ENCODE data around the gene ZCCHC17.
"Not testable (repeated sequence)": the region's sequence is repeated elsewhere in the genome, so short reads cannot be mapped to it uniquely, and the experiment has no call there.

ZCCHC17 gene, protein sequence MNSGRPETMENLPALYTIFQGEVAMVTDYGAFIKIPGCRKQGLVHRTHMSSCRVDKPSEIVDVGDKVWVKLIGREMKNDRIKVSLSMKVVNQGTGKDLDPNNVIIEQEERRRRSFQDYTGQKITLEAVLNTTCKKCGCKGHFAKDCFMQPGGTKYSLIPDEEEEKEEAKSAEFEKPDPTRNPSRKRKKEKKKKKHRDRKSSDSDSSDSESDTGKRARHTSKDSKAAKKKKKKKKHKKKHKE

GRCh38 chr1:31296486-31297276, at the start of gene ZCCHC17, which contains the start of gene SNRNP40:
TSS of gene ZCCHC17 (plus strand) at chr1:31297032. CDS start at chr1:31310099, 13,067 bp downstream.
TSS of gene SNRNP40 (minus strand) at chr1:31296788. CDS start at chr1:31296751, 37 bp downstream.
- peak; percentile 79 to 86 for DNase-seq (ENCODE audit: low read depth in 2 of 2)

DNA sequence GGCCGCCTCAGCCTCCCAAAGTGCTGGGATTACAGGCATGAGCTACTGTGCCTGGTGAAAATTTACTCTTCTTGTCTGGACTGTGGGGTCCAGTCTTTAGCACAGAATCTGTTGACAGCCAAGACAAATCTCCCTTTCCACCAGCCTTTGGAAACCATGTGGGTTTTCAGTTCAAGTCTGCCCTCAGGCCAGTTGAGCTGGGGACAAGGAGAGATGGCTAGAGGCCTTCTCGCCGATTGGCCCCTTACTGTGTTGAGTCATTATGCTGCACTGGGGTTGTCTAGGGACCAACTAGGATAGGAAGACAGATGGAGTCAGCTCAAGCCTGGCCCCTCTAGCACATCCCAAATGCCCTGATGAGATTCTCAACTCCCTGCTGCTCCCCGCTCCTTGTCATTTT, 48.6 kb upstream of the ZCCHC17 start:
- DNase-seq (ENCODE audit: low read depth in 2 of 2), result no peak

DNA sequence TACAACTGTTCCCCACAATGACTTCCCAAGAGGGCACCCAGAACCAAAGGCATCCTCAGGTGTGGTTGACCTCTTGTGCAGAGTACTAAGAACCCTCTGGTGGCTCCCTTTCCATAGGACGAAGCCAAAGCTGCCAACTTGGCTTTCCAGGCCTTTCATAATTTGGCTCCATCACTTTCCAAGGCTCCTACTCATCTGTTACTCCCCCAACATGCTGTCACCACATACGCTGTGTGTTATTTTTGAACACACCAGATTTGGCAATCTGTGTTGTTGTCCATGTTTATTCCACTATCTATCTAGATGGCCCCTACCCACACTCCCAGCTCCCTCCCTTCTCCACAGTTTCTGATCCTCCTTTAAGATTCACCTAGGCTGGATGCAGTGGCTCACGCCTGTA, 47.0 kb upstream of the ZCCHC17 start:
- no peak for DNase-seq (ENCODE audit: low read depth in 2 of 2)

GRCh38 chr1:31257213-31257612, 39.6 kb upstream of the ZCCHC17 start:
- DNase-seq (ENCODE audit: low read depth in 2 of 2), result no peak

DNA sequence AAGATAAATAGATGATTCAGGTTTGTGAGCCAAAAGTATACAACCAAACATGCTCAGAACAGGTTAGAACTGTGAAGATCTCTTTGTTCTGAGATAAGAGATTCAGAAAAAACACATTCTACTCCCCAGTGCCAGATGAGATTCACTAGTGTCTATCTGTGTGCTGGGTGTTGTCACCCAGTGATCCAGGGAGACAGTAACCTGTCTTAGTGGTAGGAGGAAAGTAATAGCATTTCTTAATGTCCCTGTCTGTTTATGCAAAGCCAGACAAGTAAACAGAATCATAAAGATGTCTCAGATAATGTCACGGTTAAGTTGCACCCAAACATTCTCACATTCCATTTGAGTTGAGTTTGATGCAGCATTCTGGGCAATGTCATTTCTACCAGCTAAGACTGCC, 38.3 kb upstream of the ZCCHC17 start:
- no peak for DNase-seq (ENCODE audit: low read depth in 2 of 2)

GRCh38 chr1:31259746-31260145, 37.1 kb upstream of the ZCCHC17 start:
- DNase-seq (ENCODE audit: low read depth in 2 of 2), result no peak

DNA sequence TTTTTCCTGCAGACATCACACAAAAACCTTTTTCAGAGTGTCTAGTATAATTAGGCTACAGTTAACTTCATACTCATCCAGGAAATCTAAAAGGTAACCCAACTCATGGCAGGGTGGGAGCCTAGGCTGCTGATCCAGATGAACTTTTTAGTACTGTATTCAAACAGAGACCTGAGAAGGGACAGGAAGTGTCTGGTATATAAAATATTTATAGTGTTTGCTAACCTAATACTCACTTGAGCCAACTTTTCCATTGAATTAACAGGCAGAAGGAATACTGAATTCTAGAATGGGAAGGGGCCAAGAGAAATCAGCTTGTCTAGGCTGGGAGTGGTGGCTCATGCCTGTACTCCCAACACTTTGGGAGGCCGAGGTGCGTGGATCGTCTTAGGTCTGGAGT, 34.9 kb upstream of the ZCCHC17 start:
- no peak for DNase-seq (ENCODE audit: low read depth in 2 of 2)

- DNase-seq (ENCODE audit: low read depth in 2 of 2), result not testable (repeated sequence)
Observed at GRCh38 chr1:31262393-31262792, 34.4 kb upstream of the ZCCHC17 start.

DNA sequence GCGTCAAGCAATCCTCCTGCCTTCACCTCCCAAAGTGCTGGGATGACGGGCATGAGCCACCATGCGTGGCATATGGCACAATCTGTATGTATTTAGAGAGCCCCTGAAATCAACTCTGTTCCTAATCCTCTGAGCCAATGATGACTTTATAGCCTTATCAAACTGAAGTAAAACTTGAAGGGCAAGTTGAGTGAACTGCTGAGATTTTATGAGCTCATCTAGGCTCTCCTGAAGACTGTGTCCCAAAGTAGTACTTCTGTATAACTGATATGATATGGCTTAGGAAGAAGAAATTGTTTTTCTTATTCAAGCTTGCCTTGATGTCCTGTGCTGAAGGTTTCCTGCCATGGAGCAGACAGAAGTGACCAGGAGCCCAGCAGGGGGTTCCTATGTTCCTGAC, 33.4 kb upstream of the ZCCHC17 start:
- no peak for DNase-seq (ENCODE audit: low read depth in 2 of 2)

DNA sequence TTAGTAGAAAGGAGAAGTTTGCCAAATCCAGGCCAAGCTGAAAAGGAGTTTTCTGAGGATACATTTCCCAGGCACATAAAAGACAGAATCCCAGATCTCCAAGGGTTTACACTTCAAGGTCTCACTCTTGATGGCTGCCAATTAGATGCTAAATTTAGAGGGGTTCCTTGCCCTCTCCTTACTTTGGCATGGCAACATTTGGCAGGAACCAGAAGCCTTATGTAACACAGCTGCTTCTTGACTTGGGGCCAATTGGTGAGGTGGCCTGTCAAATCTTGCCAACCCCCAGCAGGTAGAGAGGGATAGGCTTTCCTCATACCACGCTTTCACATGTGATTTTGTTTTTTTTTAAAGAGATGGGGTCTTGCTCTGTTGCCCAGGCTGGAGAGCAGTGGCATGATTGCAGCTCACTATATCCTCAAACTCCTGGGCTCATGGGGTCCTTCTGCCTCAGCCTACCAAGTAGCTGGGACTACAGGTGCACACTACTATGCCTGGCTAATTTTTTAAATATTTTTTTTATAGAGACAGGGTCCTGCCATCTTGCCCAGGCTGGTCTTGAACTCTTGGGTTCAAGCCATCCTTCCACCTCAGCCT, 31.9 kb upstream of the ZCCHC17 start:
- DNase-seq (ENCODE audit: low read depth in 2 of 2), result no peak

DNA sequence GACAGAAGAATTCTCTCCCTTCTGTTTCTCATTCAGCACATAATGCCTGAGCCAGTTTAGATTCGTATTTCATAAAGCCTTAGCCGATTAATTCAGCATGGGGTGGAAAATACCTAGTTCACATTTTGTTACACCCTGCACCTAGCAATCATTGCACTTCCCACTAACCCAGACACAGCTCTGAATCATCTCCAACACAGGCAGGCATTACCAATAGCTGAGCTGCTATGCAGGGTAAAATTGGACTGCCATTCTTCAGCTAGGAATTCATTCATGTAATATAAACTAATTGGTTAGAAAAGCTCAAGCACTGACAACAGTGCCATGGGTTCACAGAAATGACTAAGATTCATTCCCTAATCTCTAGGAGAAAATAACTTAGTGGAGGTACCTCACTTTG, 30.3 kb upstream of the ZCCHC17 start:
- DNase-seq (ENCODE audit: low read depth in 2 of 2), result no peak

GRCh38 chr1:31272369-31272768, 24.5 kb upstream of the ZCCHC17 start:
- no peak for DNase-seq (ENCODE audit: low read depth in 2 of 2)

GRCh38 chr1:31273619-31274018, 23.2 kb upstream of the ZCCHC17 start:
- no peak for DNase-seq (ENCODE audit: low read depth in 2 of 2)

GRCh38 chr1:31282426-31282825, 14.4 kb upstream of the ZCCHC17 start:
- DNase-seq (ENCODE audit: low read depth in 2 of 2), result not testable (repeated sequence)

- DNase-seq (ENCODE audit: low read depth in 2 of 2), result peak in 1 of 2 donors; percentile 35
Observed at GRCh38 chr1:31287791-31288190, 9.0 kb upstream of the ZCCHC17 start.

DNA sequence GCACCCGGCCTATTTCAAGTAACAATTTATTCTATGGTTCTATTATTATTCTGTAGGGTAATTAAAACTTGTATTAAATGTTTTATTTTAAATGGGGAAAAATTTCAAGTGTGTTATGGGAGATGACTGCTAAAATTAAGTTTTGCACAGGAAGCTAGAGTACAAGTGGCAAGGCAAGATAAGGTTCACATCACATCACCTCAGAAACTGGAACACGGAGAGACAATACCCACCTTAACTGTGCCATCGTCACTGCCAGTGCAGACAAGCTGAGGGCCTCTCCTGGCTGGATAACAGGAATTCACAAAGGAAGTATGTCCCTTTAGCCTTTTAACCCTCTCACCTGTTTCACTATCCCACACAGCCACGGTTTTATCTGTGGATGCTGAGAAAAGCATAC, 7.8 kb upstream of the ZCCHC17 start:
- DNase-seq (ENCODE audit: low read depth in 2 of 2), result no peak

- no peak for DNase-seq (ENCODE audit: low read depth in 2 of 2)
Observed at GRCh38 chr1:31295874-31296485, 852 bp upstream of the ZCCHC17 start.

- no peak for DNase-seq (ENCODE audit: low read depth in 2 of 2)
Observed at GRCh38 chr1:31297277-31298247, 730 bp downstream of the ZCCHC17 start.

DNA sequence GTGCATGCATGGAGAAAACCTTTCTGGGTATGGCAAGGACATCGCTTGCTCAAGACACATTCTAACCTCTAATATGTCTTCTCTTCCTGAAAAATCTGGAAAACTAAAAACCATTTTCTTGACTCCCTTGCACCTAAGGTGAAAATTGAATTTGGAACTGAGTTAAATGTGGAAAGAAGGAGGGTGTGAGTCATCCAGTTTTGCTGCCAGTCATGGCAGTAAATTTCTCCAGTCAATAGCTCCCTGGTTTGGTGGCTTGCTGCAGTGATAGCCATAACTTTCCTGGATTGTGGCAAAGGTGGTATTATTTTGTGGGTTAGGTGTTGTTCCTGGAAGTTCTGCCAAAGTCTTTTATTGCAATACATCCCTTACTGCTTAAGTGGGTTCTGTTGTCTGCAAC, 2.5 kb downstream of the ZCCHC17 start:
- DNase-seq (ENCODE audit: low read depth in 2 of 2), result no peak

DNA sequence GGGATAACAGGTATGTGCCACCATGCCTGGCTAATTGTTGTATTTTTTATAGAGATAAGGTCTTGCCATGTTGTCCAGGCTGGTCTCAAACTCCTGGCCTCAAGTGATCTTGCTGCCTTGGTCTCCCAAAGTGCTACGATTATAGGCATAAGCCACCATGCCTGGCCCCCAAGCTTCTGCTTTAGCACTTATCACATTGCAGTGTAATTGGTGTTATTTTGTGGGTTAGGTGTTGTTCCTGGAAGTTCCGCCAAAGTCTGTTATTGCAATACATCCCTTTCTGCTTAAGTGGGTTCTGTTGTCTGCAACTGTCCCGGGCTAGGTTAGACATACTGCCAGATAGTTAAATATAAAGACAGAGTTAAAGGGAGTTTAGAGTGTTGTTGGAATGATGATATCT, 3.4 kb downstream of the ZCCHC17 start:
- DNase-seq (ENCODE audit: low read depth in 2 of 2), result no peak
